ENCODE measurements around the gene SLC25A20. TPM values are rescaled to one million over a fixed set of nuclear protein-coding genes. Genes with fewer than 3 reads are reported as not detected.
"Not testable (repeated sequence)": the region's sequence is repeated elsewhere in the genome, so short reads cannot be mapped to it uniquely, and the experiment has no call there.

Gene SLC25A20
- 17.8 TPM for polyA plus RNA-seq (2013, experiment 1 of 2; ENCODE audit: insufficient read length)
- polyA plus RNA-seq (2013, experiment 2 of 2; ENCODE audit: insufficient read length): 12.9 TPM

- peak; percentile 89 for DNase-seq
Observed at GRCh38 chr3:48898383-48899234, at the start of gene SLC25A20. Gene SLC25A20 (minus strand): TSS chr3:48898882. CDS start chr3:48898794, 88 bp downstream.

- no peak for DNase-seq
Observed at GRCh38 chr3:48945891-48946549, 47.3 kb upstream of the SLC25A20 start.

GRCh38 chr3:48945432-48945831 is 46.8 kb upstream of the SLC25A20 start:
- no peak for DNase-seq

- DNase-seq: no peak
Observed at GRCh38 chr3:48938689-48939088, 40.0 kb upstream of the SLC25A20 start.

- no peak for DNase-seq
Observed at GRCh38 chr3:48938156-48938555, 39.5 kb upstream of the SLC25A20 start.

- DNase-seq: no peak
Observed at GRCh38 chr3:48935530-48935929, 36.8 kb upstream of the SLC25A20 start.

GRCh38 chr3:48934333-48934991 is 35.8 kb upstream of the SLC25A20 start:
- DNase-seq: no peak

GRCh38 chr3:48931944-48932580 is 33.4 kb upstream of the SLC25A20 start:
- DNase-seq: no peak

GRCh38 chr3:48930590-48930989 is 31.9 kb upstream of the SLC25A20 start:
- DNase-seq: no peak

- DNase-seq: no peak
Observed at GRCh38 chr3:48929358-48930035, 30.8 kb upstream of the SLC25A20 start.

- DNase-seq: peak; percentile 35
Observed at GRCh38 chr3:48928679-48929078, 30.0 kb upstream of the SLC25A20 start.

GRCh38 chr3:48927928-48928327 is 29.2 kb upstream of the SLC25A20 start:
- no peak for DNase-seq

- no peak for DNase-seq
Observed at GRCh38 chr3:48926425-48927392, 28.0 kb upstream of the SLC25A20 start.

- peak; percentile 69 for DNase-seq
Observed at GRCh38 chr3:48919215-48920138, 20.8 kb upstream of the SLC25A20 start.

GRCh38 chr3:48918388-48919214 is 19.9 kb upstream of the SLC25A20 start, which contains the start of gene ARIH2:
Gene ARIH2 (plus strand): TSS chr3:48918842. CDS start chr3:48927559, 8,717 bp downstream.
- peak; percentile 94 for DNase-seq

GRCh38 chr3:48915296-48915695 is 16.6 kb upstream of the SLC25A20 start:
- no peak for DNase-seq

- not testable (repeated sequence) for DNase-seq
Observed at GRCh38 chr3:48907026-48907425, 8.3 kb upstream of the SLC25A20 start.

GRCh38 chr3:48899273-48899672 is 591 bp upstream of the SLC25A20 start:
- no peak for DNase-seq

Measured in fibroblast of skin of back (primary cell).